H1 (cell line): ENCODE data around the gene BRMS1L. TPM values are rescaled to one million over a fixed set of nuclear protein-coding genes. Genes with fewer than 3 reads are reported as not detected.

Source experiments
- CTCF ChIA-PET: fragments of 300-600 bp; sonication (Branson Sonifier 250); formaldehyde crosslinking; loops from one replicate; lab custom pipeline; 2021; ENCODE audit not compliant: partially characterized antibody; lab: Charles Lee
- POLR2A ChIA-PET: fragments of 300-600 bp; sonication (Branson Sonifier 250); formaldehyde crosslinking; loops from one replicate; lab custom pipeline; 2021; ENCODE audit warnings: inconsistent platforms; ENCODE audit not compliant: partially characterized antibody; lab: Charles Lee
- DNase-seq, 2 experiments: peaks; one replicate each; pipeline versions ENCODE4 v3.0.0 to v3.0.0-alpha.2; 2010 to 2022; ENCODE audit warnings: low spot score in 2 of 2, low read depth in 1 of 2, mixed read lengths in 1 of 2
- FAIRE-seq: peaks from 2 replicates; lab custom pipeline; 2011; peaks lifted over from hg19 to GRCh38; lab: Jason Lieb, UNC
- H2AFZ ChIP-seq: 2 replicates; pipeline ENCODE4 v1.8.1; 2012; ENCODE audit warnings: low read length, inconsistent platforms
- H2AK5ac ChIP-seq: 2 replicates; pipeline ENCODE4 v1.6.1; 2013; ENCODE audit warnings: low read depth, low read length
- H2BK120ac ChIP-seq: replicated peaks from 2 replicates; pipeline ENCODE3; 2013; ENCODE audit warnings: low read depth, low read length, inconsistent platforms
- H2BK12ac ChIP-seq: 2 replicates; pipeline ENCODE4 v1.6.1; 2013; ENCODE audit warnings: low read depth, low read length
- H2BK15ac ChIP-seq: 2 replicates; pipeline ENCODE4 v1.6.1; 2013; ENCODE audit warnings: low read length
- H2BK20ac ChIP-seq: 2 replicates; pipeline ENCODE4 v1.6.1; 2013; ENCODE audit warnings: low read length
- H2BK5ac ChIP-seq: 2 replicates; pipeline ENCODE4 v1.6.1; 2013; ENCODE audit warnings: low read depth, low read length
- H3K14ac ChIP-seq: 2 replicates; pipeline ENCODE4 v1.6.1; 2013; ENCODE audit warnings: inconsistent platforms; ENCODE audit not compliant: insufficient read length
- H3K18ac ChIP-seq: 2 replicates; pipeline ENCODE4 v1.6.1; 2013; ENCODE audit warnings: low read length; ENCODE audit errors: extremely low read depth
- H3K23ac ChIP-seq: 2 replicates; pipeline ENCODE4 v1.6.1; 2013; ENCODE audit warnings: inconsistent platforms; ENCODE audit not compliant: insufficient read length
- H3K23me2 ChIP-seq: 2 replicates; pipeline ENCODE4 v1.6.1; 2013; ENCODE audit warnings: low read depth, low read length
- H3K27ac ChIP-seq: 2 replicates; pipeline ENCODE4 v1.6.1; 2011; ENCODE audit warnings: low read depth, low read length, inconsistent platforms
- H3K27me3 ChIP-seq, 4 experiments: replicated peaks in 1 of 4; 1 replicate in 1 of 4; 2 replicates in 3 of 4; pipeline versions ENCODE4 v1.6.1 to v1.8.1; 2011 to 2013; ENCODE audit warnings: low read length in 3 of 4, mild to moderate bottlenecking in 3 of 4, inconsistent platforms in 2 of 4, mixed read lengths in 2 of 4, moderate library complexity in 1 of 4; ENCODE audit not compliant: control insufficient read depth in 3 of 4, insufficient read depth in 3 of 4; ENCODE audit errors: extremely low read depth in 1 of 4
- H3K36me3 ChIP-seq, 4 experiments: 2 replicates each; pipeline versions ENCODE4 v1.6.1 to v1.8.1; 2011 to 2013; ENCODE audit warnings: mild to moderate bottlenecking in 4 of 4, low read length in 3 of 4, moderate library complexity in 2 of 4, control low read depth in 1 of 4, inconsistent platforms in 1 of 4; ENCODE audit not compliant: insufficient read depth in 4 of 4, control insufficient read depth in 2 of 4
- H3K4ac ChIP-seq: replicated peaks from 2 replicates; pipeline ENCODE3; 2013; ENCODE audit warnings: low read length, low read depth, mixed read lengths, inconsistent platforms; ENCODE audit not compliant: insufficient read length
- H3K4me1 ChIP-seq, 4 experiments: replicated peaks in 1 of 4; 1 replicate in 1 of 4; 2 replicates in 3 of 4; pipeline versions ENCODE4 v1.6.1 to v1.8.1; 2011 to 2013; ENCODE audit warnings: low read length in 3 of 4, inconsistent platforms in 2 of 4, mixed read lengths in 1 of 4; ENCODE audit not compliant: insufficient read depth in 4 of 4, control insufficient read depth in 3 of 4
- H3K4me2 ChIP-seq, 2 experiments: 2 replicates each; pipeline versions ENCODE4 v1.6.1 to v1.8.1; 2011 to 2013; ENCODE audit warnings: low read depth in 2 of 2, low read length in 2 of 2, control low read depth in 1 of 2, inconsistent platforms in 1 of 2, mild to moderate bottlenecking in 1 of 2; ENCODE audit not compliant: insufficient read depth in 1 of 2
- H3K4me3 ChIP-seq, 4 experiments: fragments of 200-600, 300-600 bp in 1 of 4; sonication (generic), shearing (Covaris generic), sonication (Bioruptor Twin) in 1 of 4; 2 replicates each; pipeline versions ENCODE4 v1.5.1 to v1.8.1; 2011 to 2016; ENCODE audit warnings: low read length in 4 of 4, low read depth in 3 of 4, control low read depth in 2 of 4, inconsistent platforms in 2 of 4, mild to moderate bottlenecking in 2 of 4, mixed read lengths in 1 of 4, moderate library complexity in 1 of 4; ENCODE audit not compliant: insufficient read depth in 2 of 4; ENCODE audit errors: extremely low read depth in 1 of 4
- H3K56ac ChIP-seq: replicated peaks from 2 replicates; pipeline ENCODE3; 2013; ENCODE audit warnings: low read depth, mild to moderate bottlenecking, mixed read lengths, low read length, inconsistent platforms; ENCODE audit not compliant: insufficient read length
- H3K79me1 ChIP-seq: 2 replicates; pipeline ENCODE4 v1.6.1; 2013; ENCODE audit warnings: low read depth, low read length, control low read depth
- H3K79me2 ChIP-seq, 2 experiments: 2 replicates each; pipeline versions ENCODE4 v1.6.1 to v1.8.1; 2012 to 2013; ENCODE audit warnings: low read length in 2 of 2, mild to moderate bottlenecking in 2 of 2, inconsistent platforms in 1 of 2; ENCODE audit not compliant: insufficient read depth in 2 of 2, control insufficient read depth in 1 of 2
- H3K9ac ChIP-seq, 4 experiments: replicated peaks in 1 of 4; 1 replicate in 1 of 4; 2 replicates in 3 of 4; pipeline versions ENCODE4 v1.6.1 to v1.8.1; 2011 to 2013; ENCODE audit warnings: low read depth in 3 of 4, low read length in 3 of 4, control low read depth in 2 of 4, mild to moderate bottlenecking in 2 of 4, moderate library complexity in 2 of 4, inconsistent platforms in 1 of 4; ENCODE audit errors: extremely low read depth in 1 of 4
- H3K9me3 ChIP-seq, 2 experiments: 2 replicates each; pipeline versions ENCODE4 v1.6.1 to v1.8.1; 2012 to 2013; ENCODE audit warnings: mild to moderate bottlenecking in 2 of 2, moderate library complexity in 2 of 2, control low read depth in 1 of 2, inconsistent platforms in 1 of 2, low read depth in 1 of 2, low read length in 1 of 2, mixed read lengths in 1 of 2; ENCODE audit not compliant: insufficient read depth in 2 of 2
- H4K20me1 ChIP-seq, 2 experiments: replicated peaks in 1 of 2; 2 replicates each; pipeline versions ENCODE3 to v1.8.1; 2011 to 2013; ENCODE audit warnings: inconsistent platforms in 2 of 2, low read length in 2 of 2, mild to moderate bottlenecking in 1 of 2; ENCODE audit not compliant: insufficient read depth in 2 of 2, control insufficient read depth in 1 of 2
- H4K5ac ChIP-seq: 2 replicates; pipeline ENCODE4 v1.6.1; 2013; ENCODE audit warnings: low read length, low read depth, mixed read lengths, inconsistent platforms; ENCODE audit not compliant: insufficient read length
- H4K8ac ChIP-seq: 2 replicates; pipeline ENCODE4 v1.8.0; 2013; ENCODE audit warnings: mild to moderate bottlenecking, moderate library complexity, low read length, inconsistent platforms; ENCODE audit not compliant: insufficient read depth; ENCODE audit errors: extremely low read depth
- H4K91ac ChIP-seq: replicated peaks from 2 replicates; pipeline ENCODE3; 2013; ENCODE audit warnings: low read length, mixed read lengths, inconsistent platforms; ENCODE audit not compliant: insufficient read length
- ASH2L ChIP-seq: fragments of 200-600, 300-600 bp; sonication (generic); IDR thresholded peaks from one replicate; pipeline ENCODE4 v1.7.1; 2017; ENCODE audit warnings: low read length
- CBX5 ChIP-seq: fragments of 300-800, 300-1000 bp; sonication (generic); IDR thresholded peaks from 2 replicates; pipeline ENCODE4 v1.7.1; 2016; ENCODE audit warnings: antibody characterized with exemption, low read length, low read depth
- CBX8 ChIP-seq: fragments of 300-800, 300-1000 bp; sonication (generic); IDR thresholded peaks from 2 replicates; pipeline ENCODE4 v1.7.1; 2016; ENCODE audit warnings: low read depth, low read length, borderline replicate concordance
- GABPA ChIP-seq: IDR thresholded peaks from 2 replicates; pipeline ENCODE4 v1.6.1; 2011; ENCODE audit warnings: mild to moderate bottlenecking, low read length, moderate library complexity, borderline replicate concordance; ENCODE audit not compliant: insufficient read depth
- KDM4A ChIP-seq: IDR thresholded peaks from one replicate; pipeline ENCODE4 v1.7.1; 2012; ENCODE audit warnings: low read depth, mild to moderate bottlenecking, moderate library complexity, low read length, inconsistent platforms; ENCODE audit not compliant: severe bottlenecking
- SAP30 ChIP-seq: fragments of 300-600 bp; sonication (generic); IDR thresholded peaks from 2 replicates; pipeline ENCODE4 v1.7.1; 2012; ENCODE audit warnings: low read length, moderate library complexity, mild to moderate bottlenecking, inconsistent platforms; ENCODE audit not compliant: insufficient read depth, insufficient replicate concordance
- SP4 ChIP-seq: IDR thresholded peaks from 2 replicates; pipeline ENCODE4 v1.6.1; 2012; ENCODE audit warnings: low read length, inconsistent platforms
- TAF7 ChIP-seq: optimal IDR thresholded peaks from 2 replicates; pipeline ENCODE3; 2011; ENCODE audit warnings: low read depth, mild to moderate bottlenecking, inconsistent platforms, low read length, moderate library complexity, borderline replicate concordance
- TCF12 ChIP-seq: IDR thresholded peaks from 2 replicates; pipeline ENCODE4 v1.6.1; 2011; ENCODE audit warnings: low read depth, mild to moderate bottlenecking, low read length
- WGBS, 2 experiments: shearing (Covaris generic) in 1 of 2; methylation state at CpG; one replicate each; pipeline versions ENCODE4 v1.1.6 to v1.1.7; 2013 to 2015; ENCODE audit warnings: low lambda C conversion rate in 2 of 2, mixed read lengths in 2 of 2, inconsistent platforms in 1 of 2, low coverage in 1 of 2, missing lambda C conversion rate in 1 of 2; ENCODE audit not compliant: insufficient replicate concordance in 2 of 2, insufficient coverage in 1 of 2, insufficient read length in 1 of 2; ENCODE audit errors: extremely low coverage in 1 of 2, missing lambda C conversion rate in 1 of 2; 5-methylcytosine and 5-hydroxymethylcytosine counted together
- polyA plus RNA-seq, 7 experiments: library from polyadenylated mRNA; depleted of rRNA in 3 of 7; stranded (reverse) in 5 of 7; unstranded in 2 of 7; fragments of >200 nt in 5 of 7; fragments of 200-250 nt in 2 of 7; gene quantifications; 1 replicate in 5 of 7; 2 replicates in 1 of 7; 4 replicates in 1 of 7; pipeline versions ENCODE4 v1.2.1 to v1.2.3, GENCODE V29; 2011 to 2013; ENCODE audit warnings: missing spikeins in 2 of 7, mixed read lengths in 2 of 7
- total RNA-seq: library from RNA; stranded (reverse); fragmentation: NEBNext Ultra II Directional; extraction: Animal tissue kit (Norgen Biotek cat#: 25700); gene quantifications from 2 replicates; pipeline ENCODE4 v1.2.1, GENCODE V29; 2021

BRMS1L gene
- total and polyA plus RNA-seq, 2 of the 8 experiments (the other 6 are each of a cell fraction or from before 2014, with no cell fraction given): 4.4 to 10.9 TPM

- Histone ChIP-seq H4K8ac (no peak overlapping the region), H4K5ac (no peak overlapping the region), H3K4me3 (no peak overlapping the region), H4K20me1 (no peaks in the 10 kb centered on the region), H2AFZ (no peak overlapping the region), H2BK120ac (no peak overlapping the region), H3K27me3 (no peaks in the 10 kb centered on the region), H3K9ac (no peak overlapping the region), H2AK5ac (no peak overlapping the region), H3K9me3 (no peaks in the 10 kb centered on the region), H3K27ac (no peak overlapping the region), H3K36me3 (no peaks in the 10 kb centered on the region), H2BK12ac (no peak overlapping the region), H3K14ac (no peak overlapping the region), H3K79me2 (no peaks in the 10 kb centered on the region), H3K4ac (no peak overlapping the region), H3K56ac (no peak overlapping the region), H3K79me1 (no peaks in the 10 kb centered on the region), H3K23ac (no peak overlapping the region), H3K4me2 (no peak overlapping the region), H4K91ac (no peak overlapping the region), H2BK5ac (no peak overlapping the region), H2BK20ac (no peak overlapping the region), H3K23me2 (no peaks in the 10 kb centered on the region), H3K4me1 (no peaks in the 10 kb centered on the region), H3K18ac (no peak overlapping the region), H2BK15ac (no peak overlapping the region)
- POLR2A ChIA-PET: no interaction called here
- CTCF ChIA-PET: interaction anchor here (2.2 kb wide), 2 partner anchors 67 to 192 kb away, joined by 8 to 15 read pairs; no protein-coding TSS in a partner anchor
- DNase-seq (no peak), FAIRE-seq (no peak)
- 83% methylated on average over 2 of the region's 3 CpGs; no CpG with 5 or more reads in 1 of the 2 experiments for WGBS, 2 experiments
- TF ChIP-seq SAP30 (no peak), CBX5 (no peak), SP4 (no peak), CBX8 (no peak), KDM4A (no peak), ASH2L (no peak), GABPA (no peak), TAF7 (no peak), TCF12 (no peak)
Observed at GRCh38 chr14:35877276-35877675, 51.1 kb downstream of the BRMS1L start.
